ENCODE results near the gene INPP5A. TPM values are rescaled to one million over a fixed set of nuclear protein-coding genes. Genes with fewer than 3 reads are reported as not detected.

Gene INPP5A
- total and polyA plus RNA-seq, 10 of the 15 experiments (the other 5 are each of a cell fraction or from before 2014, with no cell fraction given): 0.52 to 15.0 (median 6.3) TPM

- no peak for TF ChIP-seq TCF12 (IDR thresholded peaks at IDR 0.05; ENCODE audit: low read depth, low read length)
- TF ChIP-seq POLR2A (IDR thresholded peaks at IDR 0.05; ENCODE audit: low read depth, low read length): no peak
- TF ChIP-seq USF2 (IDR thresholded peaks at IDR 0.05; ENCODE audit: borderline replicate concordance, low read depth, low read length): no peak
- no peak for TF ChIP-seq IRF3 (IDR thresholded peaks at IDR 0.05)
- TF ChIP-seq POLR2AphosphoS5 (IDR thresholded peaks at IDR 0.05; ENCODE audit: low read length): no peak
- no peak for TF ChIP-seq CBX3 (IDR thresholded peaks at IDR 0.05; ENCODE audit: borderline replicate concordance, low read depth)
- TF ChIP-seq TCF3 (IDR thresholded peaks at IDR 0.05; ENCODE audit: borderline replicate concordance, insufficient read depth, low read depth, low read length): no peak
- no peak for TF ChIP-seq EGR1 (IDR thresholded peaks at IDR 0.05; ENCODE audit: borderline replicate concordance in 1 of 2, low read depth in 2 of 2, low read length in 2 of 2)
- TF ChIP-seq, protein P1, sequence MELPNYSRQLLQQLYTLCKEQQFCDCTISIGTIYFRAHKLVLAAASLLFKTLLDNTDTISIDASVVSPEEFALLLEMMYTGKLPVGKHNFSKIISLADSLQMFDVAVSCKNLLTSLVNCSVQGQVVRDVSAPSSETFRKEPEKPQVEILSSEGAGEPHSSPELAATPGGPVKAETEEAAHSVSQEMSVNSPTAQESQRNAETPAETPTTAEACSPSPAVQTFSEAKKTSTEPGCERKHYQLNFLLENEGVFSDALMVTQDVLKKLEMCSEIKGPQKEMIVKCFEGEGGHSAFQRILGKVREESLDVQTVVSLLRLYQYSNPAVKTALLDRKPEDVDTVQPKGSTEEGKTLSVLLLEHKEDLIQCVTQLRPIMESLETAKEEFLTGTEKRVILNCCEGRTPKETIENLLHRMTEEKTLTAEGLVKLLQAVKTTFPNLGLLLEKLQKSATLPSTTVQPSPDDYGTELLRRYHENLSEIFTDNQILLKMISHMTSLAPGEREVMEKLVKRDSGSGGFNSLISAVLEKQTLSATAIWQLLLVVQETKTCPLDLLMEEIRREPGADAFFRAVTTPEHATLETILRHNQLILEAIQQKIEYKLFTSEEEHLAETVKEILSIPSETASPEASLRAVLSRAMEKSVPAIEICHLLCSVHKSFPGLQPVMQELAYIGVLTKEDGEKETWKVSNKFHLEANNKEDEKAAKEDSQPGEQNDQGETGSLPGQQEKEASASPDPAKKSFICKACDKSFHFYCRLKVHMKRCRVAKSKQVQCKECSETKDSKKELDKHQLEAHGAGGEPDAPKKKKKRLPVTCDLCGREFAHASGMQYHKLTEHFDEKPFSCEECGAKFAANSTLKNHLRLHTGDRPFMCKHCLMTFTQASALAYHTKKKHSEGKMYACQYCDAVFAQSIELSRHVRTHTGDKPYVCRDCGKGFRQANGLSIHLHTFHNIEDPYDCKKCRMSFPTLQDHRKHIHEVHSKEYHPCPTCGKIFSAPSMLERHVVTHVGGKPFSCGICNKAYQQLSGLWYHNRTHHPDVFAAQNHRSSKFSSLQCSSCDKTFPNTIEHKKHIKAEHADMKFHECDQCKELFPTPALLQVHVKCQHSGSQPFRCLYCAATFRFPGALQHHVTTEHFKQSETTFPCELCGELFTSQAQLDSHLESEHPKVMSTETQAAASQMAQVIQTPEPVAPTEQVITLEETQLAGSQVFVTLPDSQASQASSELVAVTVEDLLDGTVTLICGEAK (IDR thresholded peaks at IDR 0.05; ENCODE audit: borderline replicate concordance): no peak
Measured at GRCh38 chr10:132785723-132786475, 248.3 kb downstream of the INPP5A start, which contains the start of gene NKX6-2 (continued).

Data from GM12878 (cell line).